Tracheal epithelial cell (primary cell): ENCODE results near the gene RPS2. TPM values are rescaled to one million over a fixed set of nuclear protein-coding genes. Genes with fewer than 3 reads are reported as not detected.

ENCODE experiments used
- total RNA-seq: library from RNA; depleted of rRNA; stranded (reverse); fragments of >200 nt; gene quantifications from 2 replicates; pipeline ENCODE4 v1.2.1, GENCODE V29; 2014

RPS2 gene
- 2,434 and 3,731 TPM in 2 replicates for total RNA-seq

GRCh38 chr16:1964506-1965395 lies at the start of gene RPS2:
Gene RPS2 (minus strand): TSS chr16:1964826. CDS start chr16:1964625, 201 bp downstream.

GRCh38 chr16:2009791-2010510 lies 45.3 kb upstream of the RPS2 start, which contains the start of gene ZNF598:
Gene ZNF598 (minus strand): TSS chr16:2009821.

GRCh38 chr16:1989209-1990100 lies 24.8 kb upstream of the RPS2 start, which contains the start of gene SYNGR3:
Gene SYNGR3 (plus strand): TSS chr16:1989970. CDS start chr16:1990103, 133 bp downstream.

GRCh38 chr16:1983544-1984346 lies 19.1 kb upstream of the RPS2 start, which contains the start of gene GFER:
Gene GFER (plus strand): TSS chr16:1984193. CDS start chr16:1984219, 26 bp downstream.

GRCh38 chr16:1981398-1981836 lies 16.8 kb upstream of the RPS2 start, which contains the start of gene NOXO1:
Gene NOXO1 (minus strand): TSS chr16:1981469. CDS start chr16:1981179, 290 bp downstream.

GRCh38 chr16:1971796-1972489 lies 7.3 kb upstream of the RPS2 start, which contains the start of gene TBL3:
Gene TBL3 (plus strand): TSS chr16:1972053. CDS start chr16:1972165, 112 bp downstream.

GRCh38 chr16:1966460-1966859 lies 1.8 kb upstream of the RPS2 start, which contains the start of gene RNF151:
Gene RNF151 (plus strand): TSS chr16:1966856. CDS start chr16:1966882, 26 bp downstream.

GRCh38 chr16:1959269-1960039 lies 5.2 kb downstream of the RPS2 start, which contains the start of gene NDUFB10:
Gene NDUFB10 (plus strand): TSS chr16:1959538. CDS start chr16:1959625, 87 bp downstream.

GRCh38 chr16:1942810-1943726 lies 21.6 kb downstream of the RPS2 start, which contains the start of gene MSRB1:
Gene MSRB1 (minus strand): TSS chr16:1943199. CDS start chr16:1943156, 43 bp downstream.

GRCh38 chr16:1918351-1919326 lies 46.0 kb downstream of the RPS2 start, which contains the start of gene HS3ST6:
Gene HS3ST6 (minus strand): TSS chr16:1918415. CDS start chr16:1918323, 92 bp downstream.

Other genes starting within 250 kb of the RPS2 start
- 114 and 146 TPM in 2 replicates for gene NME3, start 193.3 kb downstream of the RPS2 start, total RNA-seq
- 2.8 and 17.8 TPM in 2 replicates for gene EME2, start 192.0 kb downstream of the RPS2 start, total RNA-seq
- gene MRPS34, start 191.7 kb downstream of the RPS2 start, total RNA-seq: 91.8 and 93.1 TPM in 2 replicates
- gene SPSB3, start 182.3 kb downstream of the RPS2 start, total RNA-seq: 54.2 and 59.3 TPM in 2 replicates
- 82.7 and 111 TPM in 2 replicates for gene NUBP2, start 181.9 kb downstream of the RPS2 start, total RNA-seq
- gene IGFALS, start 171.1 kb downstream of the RPS2 start, total RNA-seq: under 0.01 TPM in 1 of 2 replicates, not detected in the other
- 68.2 and 75.2 TPM in 2 replicates for gene HAGH, start 138.0 kb downstream of the RPS2 start, total RNA-seq
- gene FAHD1, start 137.6 kb downstream of the RPS2 start, total RNA-seq: 56.5 and 106 TPM in 2 replicates
- 0.24 TPM in 1 of 2 replicates, not detected in the other for gene MEIOB, start 92.7 kb downstream of the RPS2 start, total RNA-seq
- 0.24 TPM in 1 of 2 replicates, not detected in the other for gene HS3ST6, start 46.4 kb downstream of the RPS2 start, total RNA-seq
- 0.85 and 1.9 TPM in 2 replicates for gene MSRB1, start 21.6 kb downstream of the RPS2 start, total RNA-seq
- gene RPL3L, start 10.1 kb downstream of the RPS2 start, total RNA-seq: 0.24 TPM in 1 of 2 replicates, not detected in the other
- gene NDUFB10, start 5.3 kb downstream of the RPS2 start, total RNA-seq: 114 and 124 TPM in 2 replicates
- 0.85 TPM in 1 of 2 replicates, not detected in the other for gene RNF151, start 2.0 kb upstream of the RPS2 start, total RNA-seq
- 65.9 and 82.9 TPM in 2 replicates for gene TBL3, start 7.2 kb upstream of the RPS2 start, total RNA-seq
- gene NOXO1, start 16.6 kb upstream of the RPS2 start, total RNA-seq: 1.2 and 2.6 TPM in 2 replicates
- gene GFER, start 19.4 kb upstream of the RPS2 start, total RNA-seq: 8.9 and 24.9 TPM in 2 replicates
- gene SYNGR3, start 25.1 kb upstream of the RPS2 start, total RNA-seq: 4.7 and 4.8 TPM in 2 replicates
- gene ZNF598, start 45.0 kb upstream of the RPS2 start, total RNA-seq: 28.0 and 31.8 TPM in 2 replicates
- gene NPW, start 55.0 kb upstream of the RPS2 start, total RNA-seq: under 0.01 and 1.4 TPM in 2 replicates
- gene NHERF2, start 62.1 kb upstream of the RPS2 start, total RNA-seq: 12.8 and 17.1 TPM in 2 replicates
- 32.8 and 45.6 TPM in 2 replicates for gene NTHL1, start 83.0 kb upstream of the RPS2 start, total RNA-seq
- 30.6 and 31.3 TPM in 2 replicates for gene TSC2, start 83.2 kb upstream of the RPS2 start, total RNA-seq
- 74.2 and 96.1 TPM in 2 replicates for gene PKD1, start 171.1 kb upstream of the RPS2 start, total RNA-seq
- gene RAB26, start 183.8 kb upstream of the RPS2 start, total RNA-seq: 0.48 and 1.7 TPM in 2 replicates
- gene TRAF7, start 191.0 kb upstream of the RPS2 start, total RNA-seq: 60.2 and 78.9 TPM in 2 replicates
- 0.43 and 0.96 TPM in 2 replicates for gene CASKIN1, start 231.8 kb upstream of the RPS2 start, total RNA-seq
- gene MLST8, start 240.6 kb upstream of the RPS2 start, total RNA-seq: 19.2 and 26.0 TPM in 2 replicates
- gene BRICD5, start 246.0 kb upstream of the RPS2 start, total RNA-seq: 0.24 and 1.3 TPM in 2 replicates